ENCODE data around the gene EGR4.
A peak's percentile ranks its signal among the peaks of the same experiment; 100 is the strongest.

Gene EGR4

GRCh38 chr2:73283545-73284295 is 9.6 kb downstream of the EGR4 start:
- peak overlapping the region; percentile 75 for H3K4me3 ChIP-seq (ENCODE audit: low read depth, low read length)
- no peak for TF ChIP-seq CTCF (IDR thresholded peaks at IDR 0.05; ENCODE audit: borderline replicate concordance, insufficient read depth, low read depth, low read length)

GRCh38 chr2:73282924-73283544 is 10.3 kb downstream of the EGR4 start:
- TF ChIP-seq CTCF (IDR thresholded peaks at IDR 0.05; ENCODE audit: borderline replicate concordance, insufficient read depth, low read depth, low read length): no peak
- H3K4me3 ChIP-seq (ENCODE audit: low read depth, low read length): peak overlapping the region; percentile 75

- H3K4me3 ChIP-seq (ENCODE audit: low read depth, low read length): no peak overlapping the region
- TF ChIP-seq CTCF (IDR thresholded peaks at IDR 0.05; ENCODE audit: borderline replicate concordance, insufficient read depth, low read depth, low read length): no peak
These were observed 12.1 kb downstream of the EGR4 start for GRCh38 chr2:73281244-73281643.

- TF ChIP-seq CTCF (IDR thresholded peaks at IDR 0.05; ENCODE audit: borderline replicate concordance, insufficient read depth, low read depth, low read length): no peak
- no peak overlapping the region for H3K4me3 ChIP-seq (ENCODE audit: low read depth, low read length)
These were observed 13.5 kb downstream of the EGR4 start for GRCh38 chr2:73279852-73280251.

GRCh38 chr2:73272270-73272669 is 21.1 kb downstream of the EGR4 start:
- no peak overlapping the region for H3K4me3 ChIP-seq (ENCODE audit: low read depth, low read length)
- TF ChIP-seq CTCF (IDR thresholded peaks at IDR 0.05; ENCODE audit: borderline replicate concordance, insufficient read depth, low read depth, low read length): no peak

- no peak overlapping the region for H3K4me3 ChIP-seq (ENCODE audit: low read depth, low read length)
- TF ChIP-seq CTCF (IDR thresholded peaks at IDR 0.05; ENCODE audit: borderline replicate concordance, insufficient read depth, low read depth, low read length): no peak
These were observed 23.5 kb downstream of the EGR4 start for GRCh38 chr2:73269686-73270465.

Data from GM12875 (cell line).